Gastroesophageal sphincter (tissue), 3 donors: Measurements from ENCODE around the gene SNX24.

Source experiments
- POLR2A ChIP-seq, 2 donors: fragments of 450-650 bp; IDR thresholded peaks; one replicate each; pipeline ENCODE4 v1.6.1; 2017; ENCODE audit warnings: antibody characterized with exemption in 2 of 2, mild to moderate bottlenecking in 2 of 2, moderate library complexity in 1 of 2
- TF ChIP-seq, protein P1 (sequence below), 4 experiments: fragments of 200-600 bp in 2 of 4; fragments of 450-650 bp in 2 of 4; sonication (generic) in 1 of 4; IDR thresholded peaks; one replicate each; pipeline ENCODE4 v1.5.1; 2017 to 2019; ENCODE audit warnings: antibody characterized with exemption in 4 of 4, mild to moderate bottlenecking in 2 of 4, moderate library complexity in 2 of 4

DNA sequence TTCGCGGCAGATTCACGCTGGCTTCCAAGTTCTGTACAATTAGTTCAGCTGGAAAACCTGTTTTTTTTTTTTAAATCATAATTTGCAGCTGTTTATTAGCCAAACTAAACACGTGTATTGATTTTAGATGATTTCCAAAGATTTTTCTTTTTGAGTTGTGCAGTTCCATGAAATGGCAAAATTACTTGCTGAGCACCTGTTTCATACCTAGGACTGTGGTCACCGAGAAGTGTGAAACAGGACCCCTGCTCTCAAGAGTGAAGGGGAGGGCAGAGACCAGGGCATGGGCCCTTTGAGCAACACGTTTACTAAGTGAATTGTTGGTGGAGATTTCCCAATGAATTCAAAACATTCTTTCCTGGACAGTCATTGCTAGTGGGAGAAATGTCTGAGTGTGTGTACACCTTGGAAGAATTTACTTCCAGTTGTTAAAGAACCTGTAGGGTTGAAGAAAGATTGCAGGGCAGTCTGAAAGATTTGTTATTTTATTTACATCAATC lies 688 bp downstream of the SNX24 start:
- TF ChIP-seq, protein P1, sequence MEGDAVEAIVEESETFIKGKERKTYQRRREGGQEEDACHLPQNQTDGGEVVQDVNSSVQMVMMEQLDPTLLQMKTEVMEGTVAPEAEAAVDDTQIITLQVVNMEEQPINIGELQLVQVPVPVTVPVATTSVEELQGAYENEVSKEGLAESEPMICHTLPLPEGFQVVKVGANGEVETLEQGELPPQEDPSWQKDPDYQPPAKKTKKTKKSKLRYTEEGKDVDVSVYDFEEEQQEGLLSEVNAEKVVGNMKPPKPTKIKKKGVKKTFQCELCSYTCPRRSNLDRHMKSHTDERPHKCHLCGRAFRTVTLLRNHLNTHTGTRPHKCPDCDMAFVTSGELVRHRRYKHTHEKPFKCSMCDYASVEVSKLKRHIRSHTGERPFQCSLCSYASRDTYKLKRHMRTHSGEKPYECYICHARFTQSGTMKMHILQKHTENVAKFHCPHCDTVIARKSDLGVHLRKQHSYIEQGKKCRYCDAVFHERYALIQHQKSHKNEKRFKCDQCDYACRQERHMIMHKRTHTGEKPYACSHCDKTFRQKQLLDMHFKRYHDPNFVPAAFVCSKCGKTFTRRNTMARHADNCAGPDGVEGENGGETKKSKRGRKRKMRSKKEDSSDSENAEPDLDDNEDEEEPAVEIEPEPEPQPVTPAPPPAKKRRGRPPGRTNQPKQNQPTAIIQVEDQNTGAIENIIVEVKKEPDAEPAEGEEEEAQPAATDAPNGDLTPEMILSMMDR (IDR thresholded peaks at IDR 0.05) = no peak
- no peak for TF ChIP-seq POLR2A (IDR thresholded peaks at IDR 0.05)
